GM18868 (cell line): Measurements from ENCODE around the gene FLT3LG.
A peak's percentile ranks its signal among the peaks of the same experiment; 100 is the strongest.

ENCODE experiments used
- ATAC-seq: cut with Tn5 transposase; IDR thresholded peaks from one replicate; pipeline ENCODE4 v1.9.1; 2021; ENCODE audit warnings: mild to moderate bottlenecking, moderate library complexity; ENCODE audit not compliant: unreplicated experiment

The FLT3LG gene

DNA sequence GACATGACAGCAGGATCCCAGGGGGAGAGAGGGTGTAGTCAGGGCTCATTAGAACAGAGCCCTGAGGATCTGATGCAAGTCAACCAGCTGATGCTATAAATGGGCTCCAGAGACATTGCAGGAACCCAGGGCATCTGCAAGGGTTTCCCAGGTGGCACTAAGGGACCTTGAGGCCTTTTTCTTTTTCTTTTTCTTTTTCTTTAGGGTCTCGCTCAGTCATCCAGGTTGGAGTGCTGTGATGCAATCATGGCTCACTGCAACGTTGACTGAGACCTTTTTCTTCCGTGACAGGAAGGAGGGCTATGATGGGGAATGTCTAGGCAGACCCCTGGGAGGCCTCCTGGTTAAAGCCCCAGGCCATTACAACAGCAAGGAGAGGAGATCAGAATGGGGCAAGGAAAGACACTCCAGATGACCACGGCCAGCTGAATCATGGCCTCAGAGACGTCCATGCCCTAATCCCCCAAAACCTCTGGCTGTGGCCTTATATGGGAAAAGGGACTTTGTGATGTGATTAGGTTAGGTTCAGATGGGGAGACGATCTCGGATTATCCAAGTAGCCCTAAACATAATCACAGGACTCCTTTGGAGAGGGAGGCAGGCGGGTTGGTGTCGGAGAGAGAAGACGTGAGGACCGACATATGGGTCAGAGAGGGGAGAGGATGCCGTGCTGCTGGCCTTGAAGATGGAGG, 33.9 kb downstream of the FLT3LG start:
- ATAC-seq = no peak

GRCh38 chr19:49512970-49513745, 39.1 kb downstream of the FLT3LG start:
- ATAC-seq = no peak

DNA sequence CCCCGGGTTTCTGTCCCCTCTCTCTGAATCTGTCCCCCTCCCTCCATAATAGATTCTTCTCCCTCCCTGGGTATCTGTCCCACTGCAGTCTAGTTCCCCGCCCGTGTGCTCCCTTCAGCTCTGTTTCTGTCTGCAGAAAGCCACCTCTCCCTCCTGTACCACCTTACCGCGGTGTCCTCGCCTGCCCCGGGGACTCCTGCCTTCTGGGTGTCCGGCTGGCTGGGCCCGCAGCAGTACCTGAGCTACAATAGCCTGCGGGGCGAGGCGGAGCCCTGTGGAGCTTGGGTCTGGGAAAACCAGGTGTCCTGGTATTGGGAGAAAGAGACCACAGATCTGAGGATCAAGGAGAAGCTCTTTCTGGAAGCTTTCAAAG, 39.7 kb downstream of the FLT3LG start:
- no peak for ATAC-seq

- no peak for ATAC-seq
Measured at GRCh38 chr19:49514151-49514550, 40.1 kb downstream of the FLT3LG start.

- ATAC-seq = no peak
Measured at GRCh38 chr19:49515767-49516166, 41.8 kb downstream of the FLT3LG start.

DNA sequence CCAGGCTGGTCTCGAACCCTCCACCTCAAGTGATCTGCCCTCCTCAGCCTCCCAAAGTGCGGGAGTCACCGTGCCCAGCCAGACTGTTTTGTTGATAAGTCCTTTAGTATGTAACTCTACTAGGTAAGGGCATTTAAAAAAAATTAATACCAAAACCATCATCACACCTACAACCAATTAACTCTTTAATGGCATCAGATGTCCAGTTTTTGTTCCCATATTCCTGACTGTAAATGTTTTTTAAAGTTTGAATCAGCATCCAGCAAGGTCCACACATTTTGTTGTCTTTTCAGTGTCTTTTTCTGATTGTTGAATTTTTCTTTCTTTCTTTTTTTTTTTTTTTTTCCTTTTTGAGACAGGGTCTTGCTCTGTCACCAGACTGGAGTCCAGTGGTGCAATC, 44.0 kb downstream of the FLT3LG start:
- ATAC-seq = no peak

DNA sequence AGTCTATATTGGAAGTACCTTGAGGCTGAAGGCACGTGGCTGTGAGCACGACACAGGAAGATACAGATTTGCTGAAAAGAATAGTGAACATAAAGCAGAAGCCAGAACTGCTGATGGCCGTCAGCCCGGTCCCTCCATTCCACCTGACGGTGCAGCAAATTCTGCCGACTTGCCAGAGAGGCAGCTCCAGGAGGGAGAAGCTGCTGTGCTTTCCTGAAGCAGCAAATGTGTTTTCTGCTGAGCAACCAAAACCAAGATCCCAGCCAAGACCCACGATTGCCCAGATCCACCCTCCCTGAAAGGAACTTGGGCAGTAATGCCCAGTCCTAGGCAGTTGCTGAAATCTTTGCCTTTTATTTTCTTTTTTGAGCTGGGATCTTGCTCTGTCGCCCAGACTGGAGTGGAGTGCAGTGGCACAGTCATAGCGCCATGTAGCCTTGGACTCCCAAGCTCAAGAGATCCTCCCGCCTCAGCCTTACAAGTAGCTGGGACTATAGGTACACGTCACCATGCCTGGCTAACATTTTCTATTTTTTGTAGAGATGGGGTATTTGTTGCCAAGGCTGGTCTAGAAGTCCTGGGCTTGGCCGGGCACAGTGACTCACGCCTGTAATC, 46.8 kb downstream of the FLT3LG start:
- ATAC-seq = no peak

DNA sequence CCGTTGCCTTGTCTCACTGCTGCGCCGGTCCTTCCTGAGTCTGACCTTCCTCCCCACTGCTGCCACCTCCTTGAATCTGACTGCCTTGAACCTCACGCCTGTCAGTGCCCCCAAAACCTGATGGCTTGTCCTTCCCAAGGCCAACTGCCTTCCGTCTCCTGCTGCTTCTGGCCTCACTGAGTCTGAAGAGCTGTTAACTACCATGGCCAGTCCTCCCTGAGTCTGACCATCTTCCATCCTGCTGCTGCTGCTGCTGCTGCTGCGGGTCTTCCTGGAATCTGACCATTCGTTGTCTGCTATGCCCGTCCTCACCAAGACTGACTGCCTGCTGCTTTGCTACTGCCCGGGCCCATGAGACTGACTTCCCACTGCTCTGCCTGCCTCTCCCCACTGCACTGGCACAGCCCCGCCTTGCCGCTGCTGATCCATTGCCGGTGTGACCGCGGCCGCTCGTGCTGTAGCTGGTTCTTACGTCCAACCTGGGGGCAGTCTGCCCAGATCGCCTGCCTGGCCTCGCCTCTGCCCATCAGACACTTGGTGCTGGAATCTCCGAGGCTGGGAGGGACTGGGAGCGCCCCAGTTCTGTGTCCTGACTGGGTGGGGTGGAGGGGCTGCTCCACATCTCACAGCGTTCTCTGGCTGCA, 50.9 kb downstream of the FLT3LG start:
- ATAC-seq = no peak

DNA sequence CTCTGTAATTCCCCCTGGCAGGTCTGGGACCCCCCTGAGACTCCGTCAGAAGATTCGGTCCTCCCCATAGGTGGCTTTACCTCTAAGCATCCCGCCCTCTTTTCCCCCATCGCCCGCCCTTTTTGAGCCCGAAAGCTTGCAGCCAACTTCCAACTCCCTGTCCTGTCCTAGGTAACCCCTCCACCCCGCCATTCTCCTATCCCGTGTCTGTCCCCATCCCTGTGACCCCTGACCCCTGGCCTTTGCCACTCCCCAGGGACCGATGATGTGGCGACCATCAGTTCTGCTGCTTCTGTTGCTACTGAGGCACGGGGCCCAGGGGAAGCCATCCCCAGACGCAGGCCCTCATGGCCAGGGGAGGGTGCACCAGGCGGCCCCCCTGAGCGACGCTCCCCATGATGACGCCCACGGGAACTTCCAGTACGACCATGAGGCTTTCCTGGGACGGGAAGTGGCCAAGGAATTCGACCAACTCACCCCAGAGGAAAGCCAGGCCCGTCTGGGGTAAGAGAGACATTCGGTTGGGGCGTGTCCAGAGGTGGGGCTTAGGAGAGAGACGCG, 54.3 kb downstream of the FLT3LG start:
- ATAC-seq = no peak

DNA sequence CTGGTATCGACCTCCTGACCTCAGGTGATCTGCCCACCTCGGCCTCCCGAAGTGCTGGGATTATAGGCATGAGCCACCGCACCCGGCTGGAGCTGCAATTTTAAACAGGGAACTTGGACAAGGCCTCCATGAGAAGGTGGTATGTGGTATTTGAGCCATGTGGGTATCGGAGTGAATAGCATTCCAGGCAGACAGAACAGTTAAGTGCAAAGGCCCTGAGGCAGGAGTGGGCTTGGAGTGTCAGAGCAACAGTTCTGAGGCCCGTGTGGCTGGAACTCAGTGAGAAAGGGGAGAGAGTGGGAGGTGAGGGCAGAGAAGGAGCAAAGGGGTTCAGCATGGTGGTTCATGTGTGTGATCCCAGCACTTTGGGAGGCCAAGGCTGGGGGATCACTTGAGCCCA, 56.7 kb downstream of the FLT3LG start:
- no peak for ATAC-seq

GRCh38 chr19:49533551-49534488, 59.8 kb downstream of the FLT3LG start:
- ATAC-seq = peak; percentile 70

DNA sequence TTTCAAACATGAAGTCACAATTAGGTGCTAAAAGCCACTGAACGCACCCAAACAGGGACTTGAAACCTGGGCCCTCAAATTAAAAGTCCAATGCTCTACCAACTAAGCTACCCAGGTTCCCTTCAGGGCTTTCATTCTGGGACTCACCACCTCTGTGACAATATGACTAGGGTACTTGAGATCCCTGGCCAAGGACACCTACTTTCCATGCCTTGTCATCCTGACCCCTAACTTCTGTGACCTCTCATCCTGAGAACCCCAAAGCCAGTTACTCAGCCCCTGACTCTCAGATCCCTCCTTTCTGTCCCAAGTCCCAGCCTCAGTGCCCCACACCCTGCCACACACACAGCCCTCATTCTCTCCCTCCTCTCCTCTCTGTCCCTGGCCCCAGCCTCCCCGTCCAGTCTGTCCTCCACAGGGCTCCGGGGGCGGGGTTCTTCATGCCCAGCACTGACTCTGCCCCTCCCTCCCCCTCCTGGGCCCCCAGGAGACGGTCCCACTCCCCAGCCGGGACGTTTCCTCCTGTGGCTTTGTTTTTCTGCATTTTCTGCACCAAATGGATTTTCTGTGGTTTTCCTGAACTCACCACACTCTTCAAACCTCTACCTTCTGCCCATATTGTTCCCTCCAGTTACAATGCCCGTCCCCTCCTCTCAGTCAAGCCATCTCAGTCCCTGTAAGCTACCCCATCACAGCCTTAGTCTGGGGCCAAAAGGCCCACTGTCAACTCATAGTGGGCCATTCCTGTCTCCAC, 60.8 kb downstream of the FLT3LG start:
- ATAC-seq = no peak
